HepG2 (cell line): ENCODE measurements around the gene PNMA8C. TPM values are rescaled to one million over a fixed set of nuclear protein-coding genes. Genes with fewer than 3 reads are reported as not detected.
A peak's percentile ranks its signal among the peaks of the same experiment; 100 is the strongest.

Source experiments
- AGO2 ChIP-seq: fragments of 200-400 bp; formaldehyde crosslinking; optimal IDR thresholded peaks from 2 replicates; pipeline ENCODE3; 2017; ENCODE audit warnings: mild to moderate bottlenecking, low read depth, low read length, moderate library complexity
- ARID5B ChIP-seq: IDR thresholded peaks from 2 replicates; pipeline ENCODE4 v1.4.0; 2020; ENCODE audit warnings: mild to moderate bottlenecking, missing genetic modification reagents
- E2F1 ChIP-seq: sonication (generic); formaldehyde crosslinking; IDR thresholded peaks from 2 replicates; pipeline ENCODE4 v1.5.0; 2020; ENCODE audit warnings: missing genetic modification reagents
- HNF1B ChIP-seq: sonication (generic); formaldehyde crosslinking; IDR thresholded peaks from 2 replicates; pipeline ENCODE4 v1.5.1; 2020; ENCODE audit warnings: mild to moderate bottlenecking, moderate library complexity, missing genetic modification reagents
- IRF9 ChIP-seq: sonication (generic); formaldehyde crosslinking; IDR thresholded peaks from 2 replicates; pipeline ENCODE4 v1.8.0; 2022; ENCODE audit warnings: missing genetic modification reagents, mild to moderate bottlenecking, borderline replicate concordance
- MAZ ChIP-seq, 2 experiments: sonication (generic) in 1 of 2; formaldehyde crosslinking in 1 of 2; IDR thresholded peaks; 2 replicates each; pipeline versions ENCODE4 v1.5.0 to v1.6.1; 2012 to 2020; ENCODE audit warnings: low read depth in 2 of 2, mild to moderate bottlenecking in 2 of 2, borderline replicate concordance in 1 of 2, improper control_type of control experiment in 1 of 2, low read length in 1 of 2, missing genetic modification reagents in 1 of 2, moderate library complexity in 1 of 2
- POGZ ChIP-seq: sonication (generic); formaldehyde crosslinking; IDR thresholded peaks from 2 replicates; pipeline ENCODE4 v1.4.0; 2020; ENCODE audit warnings: mild to moderate bottlenecking, missing genetic modification reagents
- RNF2 ChIP-seq: fragments of 450-650 bp; conservative IDR thresholded peaks from 2 replicates; pipeline ENCODE4 v1.6.1; 2016; ENCODE audit warnings: low read depth
- SIX1 ChIP-seq: sonication (generic); formaldehyde crosslinking; IDR thresholded peaks from 2 replicates; pipeline ENCODE4 v1.4.0; 2020; ENCODE audit warnings: missing genetic modification reagents, borderline replicate concordance
- TERF1 ChIP-seq: sonication (generic); formaldehyde crosslinking; IDR thresholded peaks from 2 replicates; pipeline ENCODE4 v1.8.0; 2022; ENCODE audit warnings: mild to moderate bottlenecking, missing genetic modification reagents, moderate library complexity
- YEATS2 ChIP-seq: sonication (generic); formaldehyde crosslinking; IDR thresholded peaks from 2 replicates; pipeline ENCODE4 v1.4.0; 2020; ENCODE audit warnings: missing genetic modification reagents, borderline replicate concordance
- ZKSCAN5 ChIP-seq: sonication (generic); formaldehyde crosslinking; IDR thresholded peaks from 2 replicates; pipeline ENCODE4 v1.5.1; 2020; ENCODE audit warnings: mild to moderate bottlenecking, missing genetic modification reagents
- ZNF136 ChIP-seq: sonication (generic); formaldehyde crosslinking; IDR thresholded peaks from 2 replicates; pipeline ENCODE4 v1.8.1; 2022; ENCODE audit warnings: low read depth, mild to moderate bottlenecking, moderate library complexity, missing genetic modification reagents
- ZNF335 ChIP-seq: sonication (generic); formaldehyde crosslinking; IDR thresholded peaks from 2 replicates; pipeline ENCODE4 v1.4.0; 2020; ENCODE audit warnings: missing genetic modification reagents
- ZNF749 ChIP-seq: sonication (generic); formaldehyde crosslinking; IDR thresholded peaks from 2 replicates; pipeline ENCODE4 v1.8.0; 2022; ENCODE audit warnings: mild to moderate bottlenecking, missing genetic modification reagents, moderate library complexity, borderline replicate concordance
- ZNF770 ChIP-seq: sonication (generic); formaldehyde crosslinking; IDR thresholded peaks from 2 replicates; pipeline ENCODE4 v1.5.0; 2020; ENCODE audit warnings: mild to moderate bottlenecking, missing genetic modification reagents
- polyA plus RNA-seq, 8 experiments: library from polyadenylated mRNA; depleted of rRNA in 3 of 8; stranded (reverse) in 7 of 8; unstranded in 1 of 8; fragments of >200 nt; fragmentation: Illumina TruSeq in 4 of 8; extraction: Trizol in 4 of 8; gene quantifications; 2 replicates each; pipeline versions ENCODE4 v1.2.1 to v1.2.3, GENCODE V29; 2011 to 2016; ENCODE audit warnings: low read depth in 4 of 8, missing spikeins in 1 of 8, mixed read lengths in 1 of 8; ENCODE audit not compliant: insufficient read depth in 1 of 8
- total RNA-seq, 5 experiments: library from RNA; depleted of rRNA; stranded (reverse); fragments of >200 nt; fragmentation: Illumina TruSeq; extraction: Trizol; gene quantifications; 2 replicates each; pipeline ENCODE4 v1.2.3, GENCODE V29; 2016; ENCODE audit warnings: low read depth in 1 of 5

The PNMA8C gene
- total and polyA plus RNA-seq, 2 of the 13 experiments (the other 11 are each of a cell fraction or from before 2014, with no cell fraction given): not detected

GRCh38 chr19:46404753-46405468, 23.8 kb downstream of the PNMA8C start (continued):
- TF ChIP-seq AGO2: no peak
- TF ChIP-seq TERF1 (CRISPR knock-in tag): no peak
- no peak for TF ChIP-seq E2F1
- TF ChIP-seq SIX1 (CRISPR knock-in tag): no peak
- TF ChIP-seq IRF9 (CRISPR knock-in tag): no peak
- TF ChIP-seq ZNF770 (CRISPR knock-in tag): peak; percentile 95
- TF ChIP-seq ZNF749 (CRISPR knock-in tag): no peak
- TF ChIP-seq POGZ (CRISPR knock-in tag): 0 out of 2 replicates have a peak, but pooled peaks have one; percentile 17
- TF ChIP-seq HNF1B: peak; percentile 64
- no peak for TF ChIP-seq ZKSCAN5 (CRISPR knock-in tag)
- TF ChIP-seq RNF2: no peak
- 0 out of 2 replicates have a peak, but pooled peaks have one; percentile 0 for TF ChIP-seq YEATS2 (CRISPR knock-in tag)
- no peak; the same call in none of the 2 replicates for TF ChIP-seq ARID5B (CRISPR knock-in tag)
- TF ChIP-seq ZNF136 (CRISPR knock-in tag): no peak
- TF ChIP-seq MAZ (IDR thresholded peaks at IDR 0.05; ENCODE audit: borderline replicate concordance, low read depth, low read length): no peak
- TF ChIP-seq MAZ (CRISPR knock-in tag; IDR thresholded peaks at IDR 0.05; ENCODE audit: low read depth): peak; percentile 49; the same call in 1 of the 2 replicates
- TF ChIP-seq ZNF335 (CRISPR knock-in tag): no peak
